ENCODE results near the gene GPN2. TPM values are rescaled to one million over a fixed set of nuclear protein-coding genes. Genes with fewer than 3 reads are reported as not detected.
"Not testable (repeated sequence)": the region's sequence is repeated elsewhere in the genome, so short reads cannot be mapped to it uniquely, and the experiment has no call there.

Gene GPN2
- total RNA-seq, 1 donor from 2014 or later, result 14.6 TPM

GRCh38 chr1:26887125-26887524 lies 3.0 kb downstream of the GPN2 start:
- DNase-seq (ENCODE audit: low read depth), result no peak
- H3K4me3 ChIP-seq (ENCODE audit: low read depth, low read length), result no peak overlapping the region
- TF ChIP-seq, protein P1, sequence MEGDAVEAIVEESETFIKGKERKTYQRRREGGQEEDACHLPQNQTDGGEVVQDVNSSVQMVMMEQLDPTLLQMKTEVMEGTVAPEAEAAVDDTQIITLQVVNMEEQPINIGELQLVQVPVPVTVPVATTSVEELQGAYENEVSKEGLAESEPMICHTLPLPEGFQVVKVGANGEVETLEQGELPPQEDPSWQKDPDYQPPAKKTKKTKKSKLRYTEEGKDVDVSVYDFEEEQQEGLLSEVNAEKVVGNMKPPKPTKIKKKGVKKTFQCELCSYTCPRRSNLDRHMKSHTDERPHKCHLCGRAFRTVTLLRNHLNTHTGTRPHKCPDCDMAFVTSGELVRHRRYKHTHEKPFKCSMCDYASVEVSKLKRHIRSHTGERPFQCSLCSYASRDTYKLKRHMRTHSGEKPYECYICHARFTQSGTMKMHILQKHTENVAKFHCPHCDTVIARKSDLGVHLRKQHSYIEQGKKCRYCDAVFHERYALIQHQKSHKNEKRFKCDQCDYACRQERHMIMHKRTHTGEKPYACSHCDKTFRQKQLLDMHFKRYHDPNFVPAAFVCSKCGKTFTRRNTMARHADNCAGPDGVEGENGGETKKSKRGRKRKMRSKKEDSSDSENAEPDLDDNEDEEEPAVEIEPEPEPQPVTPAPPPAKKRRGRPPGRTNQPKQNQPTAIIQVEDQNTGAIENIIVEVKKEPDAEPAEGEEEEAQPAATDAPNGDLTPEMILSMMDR (conservative IDR thresholded peaks at IDR 0.05; ENCODE audit: low read depth, low read length), result peak; percentile 61

DNA sequence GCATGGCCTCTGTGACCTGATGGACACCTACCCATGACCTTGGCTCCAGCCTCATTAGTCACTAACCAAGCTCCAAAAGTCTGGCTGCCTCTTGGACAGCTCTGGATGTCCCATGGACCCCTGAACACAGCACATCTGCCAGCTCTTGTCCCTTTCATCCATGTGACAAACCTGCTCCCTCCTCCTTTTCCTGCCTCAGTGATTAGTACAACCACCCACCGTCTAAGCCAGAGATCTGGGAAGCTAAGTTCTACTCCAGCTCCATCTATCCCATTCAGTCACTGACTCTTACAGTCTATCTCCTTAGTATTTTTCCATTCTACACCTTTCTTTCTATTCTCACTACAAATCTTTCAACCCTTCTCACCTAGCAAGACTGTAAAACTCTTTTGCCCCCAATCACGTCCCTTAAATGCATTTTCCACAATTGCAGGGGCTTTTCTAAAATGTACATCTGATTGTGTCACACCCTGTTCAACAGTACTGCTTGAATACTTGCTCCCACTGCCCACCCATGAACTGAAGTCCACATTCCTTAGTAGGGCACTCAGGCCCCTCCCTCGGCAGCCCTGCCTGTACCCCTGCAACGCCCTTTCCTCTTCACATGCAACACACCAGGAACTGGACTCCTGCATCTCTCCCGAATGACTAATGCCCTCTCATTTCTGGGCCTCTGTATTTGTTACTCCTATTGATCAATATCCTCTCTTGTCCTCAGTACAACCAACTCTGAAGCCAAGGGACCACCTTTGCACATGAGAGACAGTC lies 7.2 kb downstream of the GPN2 start:
- DNase-seq (ENCODE audit: low read depth), result no peak
- no peak overlapping the region for H3K4me3 ChIP-seq (ENCODE audit: low read depth, low read length)
- TF ChIP-seq, protein P1 (conservative IDR thresholded peaks at IDR 0.05; ENCODE audit: low read depth, low read length), result no peak

DNA sequence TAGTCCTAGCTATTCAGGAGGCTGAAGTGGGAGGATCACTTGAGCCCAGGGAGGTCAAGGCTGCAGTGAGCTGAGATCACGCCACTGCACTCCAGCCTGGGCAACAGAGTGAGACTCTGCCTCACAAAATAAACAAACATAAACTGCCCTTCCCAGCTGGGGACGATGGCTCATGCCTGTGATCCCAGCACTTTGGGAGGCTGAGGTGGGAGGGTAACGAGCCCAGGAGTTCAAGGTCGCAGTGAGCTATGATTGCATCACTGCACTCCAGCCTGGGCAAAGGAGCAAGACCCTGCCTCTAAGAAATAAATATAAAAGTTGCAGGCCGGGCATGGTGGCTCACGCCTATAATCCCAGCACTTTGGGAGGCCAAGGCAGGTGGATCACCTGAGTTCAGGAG lies 8.5 kb downstream of the GPN2 start:
- not testable (repeated sequence) for DNase-seq (ENCODE audit: low read depth); H3K4me3 ChIP-seq (ENCODE audit: low read depth, low read length)

DNA sequence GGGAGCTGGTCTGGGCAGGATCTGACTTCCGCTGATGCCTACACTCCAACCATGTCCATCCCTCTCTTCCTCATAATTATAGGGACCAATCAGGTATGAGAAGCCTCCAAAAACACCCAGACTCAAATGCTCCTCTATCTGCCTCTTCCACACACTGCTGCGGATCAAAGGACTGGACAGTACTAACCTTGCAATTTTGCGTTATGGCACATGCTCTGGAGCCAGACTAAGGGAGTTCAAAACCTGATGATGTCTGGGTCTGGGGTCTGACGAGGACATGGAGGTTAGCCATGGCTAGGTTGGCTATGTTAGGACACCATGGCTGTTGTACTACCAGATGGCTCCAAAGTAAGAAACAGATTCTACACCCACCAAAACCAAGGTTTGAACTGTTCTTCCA lies 10.3 kb downstream of the GPN2 start:
- no peak for DNase-seq (ENCODE audit: low read depth)
- no peak overlapping the region for H3K4me3 ChIP-seq (ENCODE audit: low read depth, low read length)
- TF ChIP-seq, protein P1 (conservative IDR thresholded peaks at IDR 0.05; ENCODE audit: low read depth, low read length), result no peak

DNA sequence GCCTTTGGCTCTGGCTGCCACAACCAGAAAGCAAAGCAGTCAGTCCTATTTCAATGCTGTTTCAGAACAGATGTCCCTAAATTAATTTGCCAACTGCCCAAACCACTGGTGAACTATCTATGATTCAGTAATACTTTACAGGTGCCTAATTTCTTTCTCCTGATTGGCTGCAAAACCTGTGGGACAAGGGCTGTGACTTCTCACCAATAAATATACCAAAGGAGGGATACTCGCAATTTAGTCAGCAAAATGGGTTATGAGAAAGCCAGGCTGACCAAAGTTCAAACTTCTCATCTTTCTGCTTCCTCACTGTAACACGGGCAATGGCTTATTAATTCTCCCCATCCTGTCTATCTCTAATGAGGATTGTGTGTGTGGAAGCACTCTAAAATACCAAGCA lies 12.8 kb downstream of the GPN2 start:
- DNase-seq (ENCODE audit: low read depth), result no peak
- no peak overlapping the region for H3K4me3 ChIP-seq (ENCODE audit: low read depth, low read length)
- TF ChIP-seq, protein P1 (conservative IDR thresholded peaks at IDR 0.05; ENCODE audit: low read depth, low read length), result no peak

GRCh38 chr1:26874896-26875295 lies 15.2 kb downstream of the GPN2 start:
- TF ChIP-seq, protein P1 (conservative IDR thresholded peaks at IDR 0.05; ENCODE audit: low read depth, low read length), result no peak
- no peak overlapping the region for H3K4me3 ChIP-seq (ENCODE audit: low read depth, low read length)
- DNase-seq (ENCODE audit: low read depth), result no peak

DNA sequence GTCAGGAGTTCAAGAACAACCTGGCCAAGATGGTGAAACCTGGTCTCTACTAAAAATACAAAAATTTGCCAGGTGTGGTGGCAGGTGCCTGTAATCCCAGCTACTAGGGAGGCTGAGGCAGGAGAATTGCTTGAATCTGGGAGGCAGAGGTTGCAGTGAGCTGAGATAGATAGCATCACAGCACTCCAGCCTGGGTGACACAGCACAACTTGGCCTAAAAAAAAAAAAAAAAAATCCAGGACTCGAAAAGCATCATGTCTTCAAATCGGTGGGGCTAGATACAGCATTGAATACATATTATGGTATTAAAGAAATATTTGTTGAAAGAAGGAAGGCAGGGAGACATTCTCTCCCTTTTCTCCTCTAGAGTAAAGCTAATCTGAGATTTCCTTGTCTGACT lies 17.0 kb downstream of the GPN2 start:
- not testable (repeated sequence) for H3K4me3 ChIP-seq (ENCODE audit: low read depth, low read length); DNase-seq (ENCODE audit: low read depth)
